ELF-1 (cell line): Measurements from ENCODE around the gene DUSP1.

Experiments
- DNase-seq: peaks from one replicate; pipeline ENCODE4 v3.0.0-alpha.2; 2016; ENCODE audit warnings: low read depth, low spot score

Gene DUSP1

DNA sequence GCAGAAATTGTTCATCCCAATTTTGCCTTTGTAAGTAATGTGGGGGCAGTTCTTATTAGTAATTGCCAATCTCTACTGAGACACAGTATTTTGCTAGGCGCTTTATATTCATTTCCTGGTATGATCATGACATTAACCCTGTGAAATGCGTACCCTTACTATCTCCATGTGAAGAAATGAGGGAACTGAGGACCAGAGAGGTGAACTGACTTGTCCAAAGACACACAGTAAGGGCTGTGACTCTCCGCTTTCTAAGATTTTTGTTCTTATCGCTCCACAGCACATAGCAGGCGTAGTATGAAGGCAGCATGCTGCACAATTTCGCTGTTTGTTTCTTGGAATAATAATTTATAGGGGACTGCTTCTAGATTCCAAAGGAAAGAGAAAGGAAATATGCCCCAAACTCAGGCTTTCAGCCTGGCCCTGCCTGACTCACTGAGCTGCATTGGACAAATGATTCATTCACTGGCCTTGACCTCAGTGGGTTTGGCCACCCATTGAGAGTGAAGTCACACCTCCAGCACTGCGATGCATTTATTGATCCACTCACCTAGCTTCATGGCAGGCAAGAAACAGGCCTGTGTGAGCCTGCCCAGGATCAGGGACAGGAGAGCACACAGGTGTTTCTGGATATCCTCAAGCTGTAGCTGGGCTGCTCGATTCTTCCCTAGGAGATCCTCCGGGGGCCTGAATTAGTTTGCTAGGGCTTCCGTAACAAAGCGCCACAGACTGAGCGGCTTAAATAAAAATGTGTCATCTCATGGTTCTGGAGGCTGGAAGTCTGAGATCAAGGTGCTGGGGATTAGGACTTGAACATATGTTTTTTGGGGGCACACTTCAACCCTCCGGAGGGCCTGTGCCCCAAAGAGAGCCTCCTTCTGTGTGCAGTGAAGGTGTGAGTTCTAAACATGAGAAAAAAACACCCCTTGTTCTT lies 7.2 kb upstream of the DUSP1 start:
- DNase-seq: no peak

DNA sequence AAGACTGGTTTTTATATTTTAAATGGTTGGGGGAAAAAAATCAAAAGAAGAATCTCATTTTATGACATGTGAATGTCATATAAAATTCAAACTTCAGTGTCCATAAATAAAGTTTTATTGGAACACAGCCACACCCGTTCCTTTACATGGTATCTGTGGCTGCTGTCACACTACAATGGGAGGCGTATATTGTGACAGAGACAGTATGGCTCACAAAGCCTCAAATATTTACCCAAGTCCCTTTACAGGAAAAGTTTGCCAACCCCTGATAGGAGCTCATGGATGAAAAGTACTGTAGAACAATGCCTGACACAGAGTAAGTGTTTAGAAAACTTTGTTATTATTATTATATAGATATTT lies 5.2 kb upstream of the DUSP1 start:
- no peak for DNase-seq

- peak; percentile 21 for DNase-seq
Observed at GRCh38 chr5:172775326-172776234, 4.6 kb upstream of the DUSP1 start.

DNA sequence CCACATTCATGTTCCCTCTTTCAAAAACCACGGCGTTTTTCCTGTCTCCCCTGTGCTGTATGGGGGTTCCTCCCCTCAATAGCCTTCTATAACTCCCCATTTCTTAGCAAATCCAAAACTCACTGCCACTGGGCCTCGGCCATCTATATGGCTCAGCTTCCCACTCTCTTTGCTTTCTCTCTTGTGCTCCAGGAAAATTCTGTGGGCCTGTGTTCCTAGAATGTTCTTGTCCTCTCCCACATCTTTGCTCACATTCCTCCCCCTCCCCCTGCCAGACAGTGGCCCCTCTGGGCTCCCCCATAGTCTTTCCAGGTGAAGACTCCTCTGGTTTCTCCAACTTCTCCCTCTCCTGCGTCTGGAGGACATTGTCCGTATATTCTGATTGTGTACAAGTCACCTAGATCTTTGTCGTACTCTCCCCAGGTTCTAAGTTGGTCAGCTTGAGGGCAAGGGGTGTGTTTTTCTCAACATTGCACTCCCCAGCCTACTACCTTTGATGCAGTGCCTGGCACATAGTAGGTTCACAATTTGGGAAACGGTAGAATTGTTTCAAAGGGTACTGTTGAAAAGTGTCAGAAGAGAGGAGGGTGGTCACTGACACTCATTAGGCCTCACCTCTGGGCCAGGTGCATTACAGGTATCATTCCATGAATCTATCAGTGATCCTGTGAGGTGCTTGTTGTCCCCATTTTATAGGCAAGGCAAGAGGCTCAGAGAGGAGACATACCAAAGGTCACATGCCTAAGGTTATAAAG lies 3.7 kb upstream of the DUSP1 start:
- DNase-seq: no peak

- no peak for DNase-seq
Observed at GRCh38 chr5:172773481-172774469, 2.8 kb upstream of the DUSP1 start.

GRCh38 chr5:172772112-172772906 lies 1.3 kb upstream of the DUSP1 start:
- peak; percentile 97 for DNase-seq

DNA sequence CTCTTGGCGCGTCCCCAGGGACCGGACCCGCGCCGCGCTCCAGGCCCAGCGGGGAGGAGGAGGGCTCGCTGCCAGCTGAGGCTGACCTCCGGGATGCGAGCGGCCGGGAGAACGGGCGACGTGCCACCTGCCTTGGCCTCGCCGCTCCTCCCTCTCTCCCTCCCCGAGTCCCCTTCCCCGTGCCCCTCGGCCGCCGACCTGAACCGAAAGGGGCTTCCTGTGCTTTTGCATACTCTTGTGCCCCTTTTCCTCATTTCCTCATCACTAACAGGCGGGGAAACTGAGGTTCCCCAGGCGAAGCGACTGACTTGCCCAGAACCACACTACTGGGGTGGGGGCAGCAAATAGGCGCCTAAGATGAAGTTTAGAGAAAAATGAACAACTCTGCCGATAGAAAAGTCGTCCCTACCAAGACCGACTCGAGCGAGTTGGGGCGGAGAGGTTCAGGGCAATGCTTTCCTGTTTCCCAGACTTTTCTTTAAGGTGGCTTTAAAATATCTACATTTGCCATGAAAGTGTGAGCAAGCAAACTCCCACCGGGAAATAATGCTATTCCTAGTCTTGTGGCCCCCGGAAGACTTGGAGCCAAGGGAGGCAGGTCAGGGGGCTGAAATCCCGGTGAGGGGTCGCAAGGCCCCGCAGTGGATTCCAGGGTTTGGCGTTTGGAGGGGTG lies 580 bp upstream of the DUSP1 start:
- no peak for DNase-seq

DNA sequence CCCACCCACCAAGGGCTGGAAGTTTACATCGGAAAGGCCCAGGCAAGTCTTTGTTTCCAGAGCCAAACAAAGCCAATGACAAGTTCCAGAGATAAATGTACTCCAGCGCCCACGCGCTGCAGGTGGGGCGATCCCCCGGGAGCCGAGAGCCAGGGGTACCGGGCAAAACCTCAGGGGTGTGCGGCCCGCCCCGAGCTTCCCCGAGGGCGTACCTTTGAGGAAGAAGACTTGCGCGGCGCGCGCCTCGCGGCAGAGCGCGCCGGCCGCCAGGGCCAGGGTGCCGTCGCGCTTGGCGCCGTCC lies 671 bp downstream of the DUSP1 start:
- DNase-seq: peak; percentile 43

DNA sequence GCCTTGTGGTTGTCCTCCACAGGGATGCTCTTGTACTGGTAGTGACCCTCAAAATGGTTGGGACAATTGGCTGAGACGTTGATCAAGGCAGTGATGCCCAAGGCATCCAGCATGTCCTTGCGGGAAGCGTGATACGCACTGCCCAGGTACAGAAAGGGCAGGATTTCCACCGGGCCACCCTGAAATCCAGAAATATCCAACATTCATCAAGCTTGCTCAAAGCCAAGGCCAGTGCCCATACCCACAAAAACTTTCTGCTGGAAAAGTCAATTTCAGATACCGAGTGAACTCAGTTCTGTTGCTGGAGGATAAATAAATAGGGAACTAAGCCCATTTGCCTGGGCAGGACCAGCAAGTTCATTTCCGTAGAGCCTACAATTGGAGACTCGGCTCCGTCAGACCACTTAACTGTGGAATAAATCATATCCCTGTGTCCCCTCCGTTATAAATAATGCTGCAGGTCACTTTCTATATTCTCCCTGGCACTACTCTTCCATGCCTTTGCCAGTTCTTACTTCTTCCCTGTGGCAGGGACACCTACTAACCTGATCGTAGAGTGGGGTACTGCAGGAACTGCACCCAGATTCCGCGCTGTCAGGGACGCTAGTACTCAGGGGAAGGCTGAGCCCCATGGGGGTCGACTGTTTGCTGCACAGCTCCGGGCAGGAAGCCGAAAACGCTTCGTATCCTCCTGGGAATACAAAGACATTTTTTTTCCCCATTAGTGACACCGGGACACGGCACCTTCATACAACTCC lies 1.2 kb downstream of the DUSP1 start:
- no peak for DNase-seq

DNA sequence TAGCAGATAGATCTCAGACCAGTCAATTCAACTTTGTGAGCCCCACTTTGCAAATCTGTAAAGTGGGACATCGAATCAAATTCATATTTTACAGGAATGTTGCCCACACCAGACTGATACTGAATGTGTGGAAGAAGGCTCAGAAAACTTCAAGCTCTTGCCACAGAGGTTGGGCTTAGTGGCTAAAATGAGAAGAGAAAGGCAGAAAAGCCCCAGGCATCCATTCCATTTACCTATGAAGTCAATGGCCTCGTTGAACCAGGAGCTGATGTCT lies 1.7 kb downstream of the DUSP1 start:
- DNase-seq: no peak

GRCh38 chr5:172768573-172769341 lies 2.2 kb downstream of the DUSP1 start:
- DNase-seq: no peak

GRCh38 chr5:172768098-172768572 lies 2.9 kb downstream of the DUSP1 start:
- DNase-seq: no peak

DNA sequence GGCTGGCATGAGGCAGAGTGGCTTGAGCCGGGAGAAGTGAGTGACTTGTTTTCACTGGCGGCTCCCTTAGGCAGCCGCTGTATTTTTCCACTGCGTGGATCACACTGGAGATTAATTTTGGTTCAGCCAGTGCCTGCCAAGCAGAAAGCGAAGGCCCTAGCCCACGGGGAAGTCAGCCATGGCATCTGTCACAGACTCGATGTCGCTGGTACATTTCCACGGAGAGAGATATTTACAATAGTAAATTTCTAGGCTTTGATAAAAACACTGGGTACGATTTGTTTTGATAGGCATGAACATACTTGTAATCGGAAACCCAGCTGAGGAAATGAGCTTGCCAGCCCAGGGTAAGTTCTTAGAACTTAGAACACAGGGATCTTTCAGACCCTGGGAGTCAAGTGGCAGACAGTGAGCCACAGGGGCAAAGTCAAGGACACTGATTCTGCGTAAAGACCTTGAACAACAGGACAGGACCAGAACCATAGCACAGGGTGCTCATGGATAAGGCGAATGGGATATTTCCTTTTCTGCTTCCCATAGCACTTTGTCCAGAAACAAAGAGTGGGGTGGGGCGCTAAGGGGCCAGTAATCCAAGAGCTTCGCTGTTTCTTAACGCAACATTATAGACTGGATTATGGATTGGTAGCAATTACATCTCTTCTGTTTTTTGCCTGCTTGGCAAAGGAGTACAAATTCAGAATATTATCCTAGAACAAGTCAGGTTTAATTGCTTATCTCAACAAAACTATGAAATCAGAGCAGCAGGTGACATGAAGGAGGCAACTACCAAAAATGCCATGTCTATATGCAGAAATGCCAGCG lies 4.5 kb downstream of the DUSP1 start:
- no peak for DNase-seq

DNA sequence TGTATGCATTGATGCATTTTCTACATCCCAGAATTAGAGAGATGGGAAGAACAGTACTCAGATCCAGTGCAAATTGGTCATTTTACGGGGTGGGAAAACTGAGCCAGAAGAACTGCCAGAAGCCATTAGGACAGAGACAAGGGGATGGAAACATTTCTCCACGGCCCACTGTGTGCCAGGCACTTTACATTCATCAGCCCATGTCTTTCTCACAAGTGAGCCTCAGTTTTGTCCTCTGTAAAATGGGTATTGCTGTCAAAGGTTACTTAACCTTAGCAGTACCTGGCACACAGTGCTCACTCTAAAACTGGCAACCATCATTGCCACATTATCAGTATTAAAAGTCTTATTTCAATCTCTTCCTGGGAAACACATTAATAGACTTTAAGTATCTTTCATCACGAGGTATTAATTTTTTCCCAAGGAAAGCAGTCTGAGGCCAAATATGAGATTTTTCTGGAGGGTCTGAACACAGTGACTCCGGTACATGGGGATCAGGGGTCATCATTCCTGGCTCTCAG lies 5.2 kb downstream of the DUSP1 start:
- DNase-seq: no peak

- DNase-seq: peak; percentile 93
Observed at GRCh38 chr5:172764861-172765765, 5.9 kb downstream of the DUSP1 start.

- no peak for DNase-seq
Observed at GRCh38 chr5:172763120-172763464, 7.9 kb downstream of the DUSP1 start.
